GM12878 (cell line): ENCODE measurements around the gene RAB25.

ENCODE experiments used
- BRCA1 ChIP-seq: IDR thresholded peaks from 2 replicates; pipeline ENCODE4 v1.6.1; 2011; ENCODE audit warnings: low read depth, low read length, improper control_type of control experiment
- CBFB ChIP-seq: IDR thresholded peaks from 2 replicates; pipeline ENCODE4 v1.6.1; 2016; ENCODE audit warnings: antibody characterized with exemption, low read depth
- CTCF ChIP-seq, 3 experiments: IDR thresholded peaks in 2 of 3; conservative IDR thresholded peaks in 1 of 3; 2 replicates each; pipeline ENCODE4 v1.5.1; 2011; ENCODE audit warnings: low read depth in 3 of 3, low read length in 3 of 3, mild to moderate bottlenecking in 3 of 3, control low read depth in 2 of 3, moderate library complexity in 2 of 3, inconsistent platforms in 1 of 3, mixed read lengths in 1 of 3; ENCODE audit not compliant: control insufficient read depth in 2 of 3, insufficient read depth in 1 of 3; ENCODE audit errors: extremely low read depth in 1 of 3
- FOXM1 ChIP-seq: IDR thresholded peaks from 2 replicates; pipeline ENCODE4 v1.6.1; 2012; ENCODE audit warnings: low read depth, mild to moderate bottlenecking, inconsistent platforms, low read length, moderate library complexity
- JUND ChIP-seq: IDR thresholded peaks from 2 replicates; pipeline ENCODE4 v1.6.1; 2012; ENCODE audit warnings: low read depth, mild to moderate bottlenecking, low read length, improper control_type of control experiment, moderate library complexity
- POLR2A ChIP-seq: IDR thresholded peaks from 2 replicates; pipeline ENCODE4 v1.6.1; 2011; ENCODE audit warnings: low read depth, mild to moderate bottlenecking, low read length
- POLR2AphosphoS5 ChIP-seq: IDR thresholded peaks from 2 replicates; pipeline ENCODE4 v1.6.1; 2011; ENCODE audit warnings: mild to moderate bottlenecking, low read length, inconsistent platforms
- USF2 ChIP-seq: IDR thresholded peaks from 2 replicates; pipeline ENCODE4 v1.6.1; 2011; ENCODE audit warnings: low read depth, low read length, improper control_type of control experiment, borderline replicate concordance

GRCh38 chr1:156083800-156084790, 23.1 kb downstream of the RAB25 start:
- TF ChIP-seq CTCF (IDR thresholded peaks at IDR 0.05 in 2 of 3, conservative IDR thresholded peaks at IDR 0.05 in 1 of 3; ENCODE audit: control insufficient read depth in 2 of 3, extremely low read depth in 1 of 3, insufficient read depth in 1 of 3, low read depth in 3 of 3, low read length in 3 of 3) = no peak
- no peak for TF ChIP-seq JUND
- no peak for TF ChIP-seq BRCA1
- no peak for TF ChIP-seq POLR2AphosphoS5
- TF ChIP-seq POLR2A = no peak
- no peak for TF ChIP-seq FOXM1
- TF ChIP-seq CBFB = no peak
- no peak for TF ChIP-seq USF2
